HL-60/S4 treated with retinoic acid at 250 ng/mL for 4 days and 3 days (cell line): ENCODE measurements around the gene SYNPR.

ENCODE experiments used
- in situ Hi-C: fragments of 300-500 bp; cut with MboI; formaldehyde crosslinking; loops from 2 replicates; pipeline ENCODE4 v1.7.0; 2022; ENCODE audit warnings: low sequenced_read_pairs

Gene SYNPR

DNA sequence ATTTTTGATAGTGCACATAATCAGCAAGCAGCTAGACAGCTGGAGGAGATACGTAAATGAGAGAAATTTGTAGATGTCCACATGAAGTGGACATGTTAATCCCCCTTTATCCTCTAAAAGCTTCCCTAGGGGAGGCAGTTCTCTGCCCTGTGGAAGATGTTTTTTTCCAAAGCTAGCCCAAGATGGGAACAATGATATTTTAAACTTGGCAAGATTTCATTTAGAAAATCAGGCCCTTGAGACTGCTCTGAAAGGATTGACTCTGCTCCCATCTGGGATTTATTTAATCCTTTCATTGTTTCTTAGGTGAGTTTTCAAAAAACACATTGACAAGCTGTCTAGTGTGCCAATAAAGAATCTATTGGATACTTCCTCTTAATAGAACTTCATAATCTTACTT is 92.0 kb downstream of the SYNPR start:
- in situ Hi-C loops: no loop called here

DNA sequence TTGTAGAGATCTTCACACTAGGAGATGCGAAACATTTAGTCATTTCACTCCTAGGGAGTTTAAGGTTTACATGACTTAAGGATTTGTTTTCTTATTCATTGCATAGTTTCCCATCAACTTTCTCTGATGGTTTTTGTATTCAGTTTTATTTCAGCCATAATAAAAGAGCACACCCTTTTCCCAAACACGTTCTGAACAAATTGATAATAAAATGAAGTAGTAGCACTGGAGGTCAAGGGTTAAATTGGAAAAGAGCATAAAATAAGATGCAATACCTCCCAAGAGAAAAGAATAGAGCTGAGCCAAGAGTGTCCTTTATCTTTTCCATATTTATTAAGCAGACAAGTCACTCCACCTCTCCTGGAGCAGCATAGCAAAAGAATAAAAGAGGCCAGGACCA is 104.9 kb downstream of the SYNPR start:
- in situ Hi-C loops: no loop called here

DNA sequence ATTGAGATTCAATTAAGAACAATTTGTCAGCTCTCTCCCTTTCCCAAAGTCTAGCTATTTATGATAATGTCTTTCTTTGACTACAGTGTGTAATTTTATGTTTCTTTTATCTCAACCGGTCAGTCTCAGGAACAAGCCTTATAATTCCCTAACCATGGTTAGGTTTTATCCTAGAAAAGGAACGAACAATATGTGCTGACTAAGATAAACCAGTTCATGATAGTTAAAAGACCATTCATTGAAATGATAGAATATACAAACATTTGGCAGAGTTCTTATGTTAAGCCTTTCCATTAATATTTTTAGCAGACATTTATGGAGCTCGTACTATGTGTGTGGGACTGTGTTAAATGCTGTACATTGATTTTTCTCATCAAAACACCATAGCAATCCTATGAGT is 106.3 kb downstream of the SYNPR start:
- in situ Hi-C loops: no loop called here

DNA sequence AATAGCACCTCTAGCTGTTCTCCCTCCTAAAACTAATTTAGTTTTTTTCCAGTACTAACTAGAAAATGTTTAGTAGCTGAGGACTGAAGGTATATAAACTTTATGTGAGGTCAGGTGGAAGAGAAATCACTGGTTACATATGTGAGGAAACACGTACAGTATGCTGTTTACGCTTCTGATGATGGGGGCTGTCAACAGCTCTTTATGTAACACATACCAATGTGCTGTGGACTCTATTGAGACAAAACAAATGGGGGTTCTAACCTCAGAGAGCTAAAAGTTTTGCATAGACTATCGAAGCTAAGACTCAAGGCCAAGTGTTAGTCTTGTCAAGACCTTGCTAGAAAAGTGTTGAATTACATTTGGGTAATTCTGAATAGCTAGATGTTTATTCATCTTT is 107.5 kb downstream of the SYNPR start:
- in situ Hi-C loops: no loop called here

DNA sequence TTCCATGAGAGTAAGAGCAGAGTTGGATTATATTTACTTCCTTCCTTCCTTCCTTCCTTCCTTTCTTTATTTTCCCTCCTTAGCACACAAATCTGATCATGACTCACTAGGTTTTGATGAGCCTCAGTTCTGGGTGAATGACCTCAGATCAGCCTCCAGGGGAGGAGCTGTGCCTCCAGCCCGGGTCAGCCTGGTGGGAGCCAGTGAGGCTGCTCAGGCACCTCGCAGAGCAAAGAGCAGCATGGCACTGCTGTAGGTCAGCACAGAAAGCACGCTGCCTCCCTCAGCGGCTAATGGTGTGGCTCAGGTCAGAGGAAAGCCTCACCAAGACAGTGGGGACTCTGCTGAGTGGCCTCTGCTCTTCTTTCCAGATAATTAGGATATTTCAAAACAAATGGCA is 108.5 kb downstream of the SYNPR start:
- in situ Hi-C loops: no loop called here

DNA sequence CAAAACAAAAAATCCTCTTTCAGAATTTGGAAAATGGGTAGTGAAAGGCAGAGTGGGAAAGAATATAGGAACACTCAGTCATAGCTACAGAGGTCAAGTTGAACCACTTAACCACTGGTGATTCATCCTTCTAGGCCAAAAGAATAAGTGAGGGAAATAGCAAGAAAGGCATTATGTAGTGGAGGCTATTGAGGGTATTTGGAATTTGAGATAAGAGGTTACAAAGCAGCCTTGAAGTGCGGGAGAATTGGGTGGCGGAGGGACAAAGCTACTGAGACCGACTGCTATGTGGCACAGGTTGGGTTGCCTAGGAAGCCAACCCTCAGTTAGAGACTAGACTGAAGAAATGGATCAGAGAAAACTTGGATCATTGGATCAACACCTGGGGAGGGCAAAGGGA is 109.5 kb downstream of the SYNPR start:
- in situ Hi-C loops: no loop called here

DNA sequence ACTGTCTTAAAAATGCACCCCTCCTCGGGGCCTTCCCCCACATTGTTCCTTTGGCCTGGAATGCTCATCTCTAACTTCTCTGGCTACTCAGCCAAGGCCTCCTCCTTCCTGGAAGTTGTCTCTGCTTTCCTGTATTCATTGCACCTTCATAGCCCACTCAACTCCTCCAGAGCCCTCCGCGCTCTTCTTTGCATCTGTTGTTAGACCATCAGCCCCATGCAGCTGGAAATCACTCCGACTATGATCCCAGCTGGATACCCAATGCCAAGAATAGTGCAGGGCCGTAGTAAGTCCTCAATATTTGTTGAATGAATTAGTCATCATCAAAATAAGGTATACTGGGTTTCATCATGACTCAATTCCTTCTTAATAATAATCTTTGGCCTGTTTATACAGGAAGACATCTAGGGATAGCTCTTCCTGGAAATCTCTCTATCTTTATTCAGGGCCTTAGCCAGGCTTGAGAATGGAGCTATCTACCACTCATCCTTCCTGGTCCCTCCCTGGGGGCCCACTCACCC is 112.7 kb downstream of the SYNPR start:
- in situ Hi-C loops: no loop called here

DNA sequence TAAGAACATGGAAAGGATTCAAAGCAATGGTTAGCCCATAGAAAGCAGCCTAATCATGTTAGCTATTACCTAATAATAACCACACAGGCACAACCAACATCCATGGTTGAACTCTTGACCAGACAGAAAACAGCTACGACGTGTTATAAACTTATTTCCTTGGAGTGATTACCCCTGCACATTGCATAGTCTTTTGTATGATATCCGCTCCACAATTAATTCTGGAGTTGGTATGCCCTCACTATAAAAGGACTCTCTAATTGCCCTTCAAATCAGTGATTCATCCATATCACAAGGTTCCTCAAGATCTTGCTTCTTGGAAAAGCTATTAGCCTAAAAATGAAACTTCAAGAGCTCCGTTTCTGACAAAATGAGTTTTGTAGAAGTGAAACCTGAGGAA is 117.9 kb downstream of the SYNPR start:
- in situ Hi-C loops: no loop called here

DNA sequence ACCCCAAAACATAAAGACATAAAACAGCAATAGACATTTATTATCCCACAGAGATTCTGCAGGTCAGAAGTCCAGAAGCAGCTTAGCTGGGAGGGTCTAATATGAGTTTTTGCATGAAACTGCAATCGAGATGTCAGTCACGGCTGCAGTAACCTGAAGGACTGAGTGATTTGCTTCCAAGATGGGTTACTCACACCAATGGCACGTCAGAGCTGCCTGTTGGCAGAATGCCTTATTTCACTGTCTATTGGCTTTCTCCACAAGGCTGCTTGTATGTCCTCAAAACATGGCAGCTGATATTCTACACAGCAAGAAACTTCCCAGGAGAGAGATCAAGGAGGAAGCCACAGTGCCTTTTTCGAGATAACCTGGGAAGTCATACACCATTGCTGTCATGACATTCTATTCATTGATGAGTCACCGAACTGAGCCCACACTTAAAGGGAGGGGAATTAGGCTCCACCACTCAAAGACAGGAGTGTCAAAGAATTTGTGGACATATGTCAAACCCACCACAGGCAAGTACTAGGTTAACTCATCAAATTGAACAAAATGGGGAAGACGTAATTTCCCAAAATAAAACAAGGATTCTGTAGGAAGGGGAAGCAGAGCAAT is 122.2 kb downstream of the SYNPR start:
- in situ Hi-C loops: no loop called here

DNA sequence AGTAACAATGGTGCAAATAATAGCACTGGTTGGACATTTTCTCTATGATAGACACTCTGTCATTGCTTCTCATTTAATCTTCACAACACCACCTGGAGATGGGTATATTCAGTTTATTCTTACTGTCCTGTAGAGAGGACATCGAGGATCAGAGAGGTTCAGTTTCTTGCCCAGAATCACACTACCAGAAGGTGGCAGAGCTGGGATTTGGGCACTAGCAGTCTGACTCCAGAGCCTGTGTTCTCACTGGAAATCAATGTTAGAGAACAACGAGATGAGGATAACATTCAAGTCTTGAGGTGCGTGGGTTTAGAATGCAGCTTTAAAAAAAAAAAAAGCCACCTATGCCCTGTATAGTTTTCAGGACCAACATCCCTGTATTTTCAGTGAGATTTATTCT is 127.8 kb downstream of the SYNPR start:
- in situ Hi-C loops: no loop called here

DNA sequence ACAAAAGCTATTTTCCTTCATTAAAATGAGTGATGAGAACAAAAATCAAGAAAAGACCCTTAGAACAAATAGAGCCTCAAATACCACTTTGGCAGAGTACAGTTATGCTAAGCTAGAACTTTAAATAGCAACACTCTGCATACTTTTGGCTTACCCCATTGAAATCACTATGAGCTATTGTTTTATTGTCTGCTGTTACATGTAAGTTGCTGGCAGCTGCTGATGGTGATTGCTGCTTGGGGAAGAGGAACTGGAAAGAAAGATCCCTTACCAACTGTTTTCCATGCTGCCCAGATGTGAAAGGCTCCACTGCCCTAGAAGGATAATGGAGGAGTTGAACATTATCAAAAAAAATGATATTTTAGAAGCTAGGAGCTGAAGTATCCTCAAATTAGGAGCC is 135.4 kb downstream of the SYNPR start:
- in situ Hi-C loops: no loop called here

DNA sequence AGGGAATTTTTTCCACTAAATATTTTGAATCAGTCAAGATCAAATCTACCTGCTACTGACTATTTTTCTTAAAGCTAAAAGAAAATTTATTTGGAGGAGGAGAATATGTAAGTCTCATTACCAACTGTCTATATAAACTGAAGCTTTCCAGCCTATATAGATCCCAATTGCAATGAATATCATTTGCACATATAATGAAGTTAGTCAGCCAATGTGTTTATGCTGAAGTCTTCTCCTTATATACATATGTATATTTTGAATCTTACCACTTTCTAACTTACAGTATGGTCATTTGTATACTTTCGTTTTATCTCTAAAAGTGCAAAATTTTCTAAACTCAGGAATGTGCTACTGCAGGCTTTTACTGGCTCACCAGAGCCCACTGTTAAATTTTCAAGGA is 136.5 kb downstream of the SYNPR start:
- in situ Hi-C loops: no loop called here

DNA sequence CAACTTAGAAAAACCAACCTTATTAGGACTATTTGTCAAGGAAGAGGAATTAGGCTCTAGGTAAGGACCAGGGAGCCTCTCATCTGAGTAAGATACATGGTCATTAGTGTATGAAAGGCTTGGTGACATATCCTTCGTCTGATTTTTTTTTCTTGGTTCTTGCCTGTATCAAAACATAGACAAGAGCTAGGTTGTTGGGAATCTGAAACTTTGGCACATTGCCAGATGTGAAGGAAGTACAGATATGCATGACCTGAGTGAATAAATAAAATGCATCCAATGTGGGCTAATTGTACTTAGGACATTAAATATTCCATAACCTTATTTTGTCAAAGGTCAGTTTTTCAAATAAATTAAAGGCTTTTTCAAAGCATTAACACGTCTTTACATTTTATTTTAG is 151.8 kb downstream of the SYNPR start:
- in situ Hi-C loops: no loop called here

DNA sequence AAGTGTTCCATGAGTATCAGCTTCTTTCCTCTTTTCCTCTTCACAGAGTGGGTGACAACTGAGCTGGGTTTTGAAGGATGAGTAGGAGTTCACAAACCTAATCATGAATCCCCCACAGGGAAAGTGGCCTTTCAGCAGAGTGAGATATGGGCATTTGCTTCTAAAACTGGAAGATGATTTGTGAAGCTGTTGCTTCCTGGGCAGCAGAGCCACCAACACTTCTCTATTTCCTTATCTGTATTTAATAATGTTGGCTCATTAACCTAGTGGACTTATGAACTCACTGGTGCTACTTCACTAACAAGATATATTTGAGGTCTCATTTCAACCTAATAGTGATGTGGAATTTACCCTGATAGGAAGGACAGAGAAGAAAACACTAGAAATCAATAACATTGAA is 152.8 kb downstream of the SYNPR start:
- in situ Hi-C loops: no loop called here

DNA sequence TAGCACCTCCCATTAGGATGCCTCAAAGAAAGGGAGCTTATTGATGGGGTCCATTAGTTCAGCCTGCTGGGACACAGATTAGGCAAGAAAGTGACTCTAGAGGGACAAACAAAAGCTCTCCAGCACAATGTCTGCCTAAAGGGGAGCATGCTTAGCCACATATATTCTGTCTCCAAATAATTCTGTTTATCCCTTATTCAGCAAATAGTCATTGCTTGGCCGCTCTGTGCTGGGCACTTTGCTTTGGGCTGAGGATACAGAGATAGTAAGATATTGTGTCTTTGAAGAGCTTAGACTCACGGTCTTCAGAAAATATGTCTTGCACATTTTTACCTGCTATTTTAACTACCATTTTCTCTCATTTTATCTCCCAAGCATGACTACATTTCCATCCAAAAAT is 159.8 kb downstream of the SYNPR start:
- in situ Hi-C loops: no loop called here

DNA sequence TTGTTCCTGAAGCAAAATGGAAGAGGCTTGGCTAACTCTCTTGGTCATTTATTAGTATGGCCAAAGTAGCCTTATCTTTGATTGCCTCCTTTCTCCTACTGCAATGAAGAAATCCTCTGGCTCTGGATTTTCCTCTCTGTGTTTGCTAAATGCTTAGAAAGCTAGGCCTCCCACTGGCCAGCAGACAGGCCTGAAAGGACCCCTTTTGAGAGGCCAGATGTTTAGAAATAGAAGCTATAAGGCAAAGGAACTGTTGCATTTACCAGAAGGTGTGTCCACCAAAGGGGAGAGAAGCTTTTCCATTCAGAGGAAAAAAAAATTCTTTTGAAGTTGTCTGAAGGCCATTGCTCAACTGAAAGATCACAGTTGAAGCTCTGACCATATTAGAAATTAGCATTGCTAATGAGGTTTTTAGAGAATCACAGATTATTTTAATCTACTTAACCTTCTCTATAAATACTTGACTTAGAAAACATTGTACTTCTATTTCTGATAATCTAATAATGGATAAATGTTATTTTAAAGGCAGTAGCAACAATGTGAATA is 160.8 kb downstream of the SYNPR start:
- in situ Hi-C loops: no loop called here

DNA sequence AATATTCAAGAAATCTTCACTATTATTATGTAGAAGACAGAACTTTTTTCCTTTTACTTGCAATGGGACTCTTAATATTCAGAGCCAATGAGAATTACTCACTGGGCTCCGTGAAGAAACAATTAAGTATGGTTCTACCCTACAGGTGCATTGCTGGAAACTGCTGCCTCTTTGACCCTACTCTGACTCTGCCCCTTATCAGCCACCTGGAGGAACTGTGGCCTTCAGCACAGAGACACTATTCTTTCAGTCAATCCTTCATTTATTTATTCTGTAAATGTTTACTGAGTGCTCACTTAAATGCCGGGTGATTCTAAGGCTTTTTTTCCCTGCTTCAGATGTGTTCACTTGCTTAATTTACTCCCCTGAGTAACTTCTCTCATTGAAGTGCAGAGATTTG is 163.2 kb downstream of the SYNPR start:
- in situ Hi-C loops: no loop called here

DNA sequence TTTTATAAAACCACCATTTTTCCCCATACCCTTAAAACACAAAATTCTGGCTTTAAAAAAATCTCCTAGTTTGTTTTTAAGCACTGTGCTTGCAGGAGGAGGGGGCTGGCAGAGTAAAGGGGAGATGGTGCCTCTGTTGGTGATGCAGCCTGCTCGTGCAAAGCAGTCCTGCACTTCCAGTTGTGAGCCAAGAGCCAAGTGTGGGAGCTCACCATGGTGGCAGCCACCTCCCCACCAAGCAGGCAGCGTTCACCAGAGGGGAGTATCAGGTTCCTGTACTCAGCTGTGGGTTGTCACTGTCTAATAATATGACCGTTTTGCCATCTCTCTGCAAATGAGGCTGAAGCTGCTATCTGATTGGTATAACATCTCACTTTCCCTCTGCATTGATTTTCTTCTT is 164.8 kb downstream of the SYNPR start:
- in situ Hi-C loops: no loop called here

DNA sequence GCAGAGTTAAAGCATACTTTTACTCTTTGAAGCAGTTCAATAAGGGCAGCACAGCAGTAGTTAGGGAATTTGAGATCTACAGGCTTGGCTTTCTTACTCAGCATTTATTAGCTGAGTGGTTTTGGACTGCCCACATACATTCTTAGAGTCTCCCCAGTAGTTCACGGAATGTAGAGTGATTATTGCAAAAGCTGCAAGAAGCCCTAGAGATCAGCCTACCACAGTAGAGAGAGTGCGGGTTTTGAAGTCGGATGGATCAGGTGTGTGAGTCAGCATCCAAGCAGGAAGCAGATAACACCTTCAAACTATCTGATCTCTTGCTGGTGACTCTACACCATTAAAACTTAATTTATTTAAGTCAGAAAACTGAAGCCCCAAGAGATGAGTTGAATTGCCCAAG is 171.9 kb downstream of the SYNPR start:
- in situ Hi-C loops: no loop called here

DNA sequence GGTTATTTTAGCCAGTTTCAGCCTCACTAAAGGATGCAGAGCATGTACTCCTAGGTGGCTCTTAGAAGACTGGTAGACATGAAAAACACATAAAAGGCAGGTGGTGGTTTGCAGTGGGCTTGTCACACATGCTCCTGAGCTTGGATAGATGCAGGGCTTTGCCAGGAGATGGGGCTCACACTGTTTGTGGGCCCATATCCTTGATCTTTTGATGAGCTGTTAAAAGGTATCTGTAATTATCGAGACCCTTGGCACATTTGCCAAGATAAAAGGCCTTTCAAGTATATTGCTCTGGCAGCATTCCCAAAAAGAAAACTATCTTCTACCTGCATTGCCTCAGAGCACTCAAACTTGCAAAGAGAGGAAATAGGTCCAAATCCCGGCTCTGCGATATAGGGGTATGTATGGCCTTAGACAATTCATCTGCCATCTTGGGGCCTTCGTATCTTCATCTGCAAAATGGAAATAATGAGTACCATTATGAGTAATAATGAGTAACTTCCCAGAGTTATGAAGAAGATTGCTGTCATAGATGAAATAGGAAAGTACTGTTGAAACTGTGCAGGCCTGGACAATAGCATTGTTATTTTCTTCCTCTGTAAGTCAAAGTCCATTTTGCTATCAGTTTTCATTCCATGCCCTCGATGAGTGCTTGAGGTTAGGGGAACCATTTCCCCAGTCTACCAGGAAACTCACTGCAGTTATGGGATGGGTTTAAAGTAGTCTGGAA is 172.7 kb downstream of the SYNPR start:
- in situ Hi-C loops: no loop called here

DNA sequence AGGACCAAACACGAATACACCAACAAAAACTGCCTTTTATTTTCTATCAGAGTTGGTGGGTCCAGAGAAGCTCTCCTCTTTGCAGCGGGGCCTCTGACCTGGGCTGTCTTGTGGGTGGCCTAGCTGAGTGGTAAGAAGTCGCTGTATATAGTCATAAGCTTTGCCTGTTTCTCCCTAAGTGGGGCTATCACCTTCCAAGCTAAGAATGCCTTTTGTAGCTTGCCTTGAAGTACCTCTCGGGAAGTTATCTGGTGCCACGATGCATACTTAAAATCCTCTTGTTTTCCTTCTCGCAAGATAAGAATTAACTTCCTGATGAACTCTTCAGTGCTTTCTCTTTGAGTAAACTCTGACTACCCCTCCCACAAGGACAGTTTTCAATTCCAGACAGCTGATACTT is 178.8 kb downstream of the SYNPR start:
- in situ Hi-C loops: no loop called here

DNA sequence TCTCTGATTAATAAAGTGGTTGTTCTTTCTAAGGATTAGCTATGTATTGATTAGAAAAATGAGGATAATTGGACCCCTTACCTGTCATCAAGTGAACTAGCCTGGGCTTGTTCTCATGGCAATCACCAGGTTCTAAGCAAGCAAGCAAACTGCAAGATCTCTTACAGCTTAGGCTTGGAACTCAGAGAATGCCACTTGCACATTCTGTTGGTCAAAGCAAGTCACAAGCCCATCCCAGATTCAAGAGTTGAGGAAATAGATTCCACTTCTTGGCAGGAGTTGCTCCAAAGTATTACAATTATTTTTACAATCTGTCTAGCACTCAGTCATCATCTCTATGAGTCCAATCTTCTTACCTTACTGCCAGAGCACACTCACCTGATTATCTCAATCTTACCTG is 180.3 kb downstream of the SYNPR start:
- in situ Hi-C loops: no loop called here

DNA sequence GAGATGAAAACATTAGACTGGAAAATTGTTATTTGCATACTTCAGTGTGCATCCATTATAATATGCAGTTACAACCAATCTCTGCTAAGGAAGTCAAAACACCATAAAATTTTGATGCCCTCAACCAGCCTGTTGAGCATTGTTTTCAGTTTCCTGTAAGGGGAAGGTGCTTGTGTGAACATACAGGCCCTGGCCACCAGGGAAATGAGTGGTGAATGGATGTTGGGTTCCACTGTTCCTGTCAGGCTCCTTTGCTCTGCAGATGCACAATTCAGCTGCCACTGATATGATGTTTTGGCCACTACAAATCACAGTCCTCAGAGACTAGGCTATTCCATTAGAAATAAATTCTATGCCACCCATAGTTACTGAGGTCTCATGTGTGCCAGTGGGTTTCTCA is 184.6 kb downstream of the SYNPR start:
- in situ Hi-C loops: no loop called here
